Ishikawa (cell line): Measurements from ENCODE around the gene RBM4.

ENCODE experiments used
- CEBPB ChIP-seq: IDR thresholded peaks from 2 replicates; pipeline ENCODE4 v1.6.1; 2012
- CREB1 ChIP-seq: IDR thresholded peaks from 2 replicates; pipeline ENCODE4 v1.6.1; 2012; ENCODE audit warnings: low read depth
- EGR1 ChIP-seq: IDR thresholded peaks from 2 replicates; pipeline ENCODE4 v1.6.1; 2012
- EP300 ChIP-seq: IDR thresholded peaks from 2 replicates; pipeline ENCODE4 v1.6.1; 2012; ENCODE audit warnings: borderline replicate concordance
- FOXM1 ChIP-seq: IDR thresholded peaks from 2 replicates; pipeline ENCODE4 v1.6.1; 2012; ENCODE audit warnings: low read depth, borderline replicate concordance
- MAX ChIP-seq: IDR thresholded peaks from 2 replicates; pipeline ENCODE4 v1.6.1; 2012
- NFIC ChIP-seq: IDR thresholded peaks from 2 replicates; pipeline ENCODE4 v1.6.1; 2012
- RAD21 ChIP-seq: IDR thresholded peaks from 2 replicates; pipeline ENCODE4 v1.6.1; 2012; ENCODE audit warnings: low read depth
- REST ChIP-seq: IDR thresholded peaks from 2 replicates; pipeline ENCODE4 v1.6.1; 2012; ENCODE audit warnings: low read depth, mild to moderate bottlenecking
- TAF1 ChIP-seq: IDR thresholded peaks from 2 replicates; pipeline ENCODE4 v1.6.1; 2012; ENCODE audit warnings: low read depth, mild to moderate bottlenecking
- TCF12 ChIP-seq: IDR thresholded peaks from 2 replicates; pipeline ENCODE4 v1.6.1; 2012; ENCODE audit warnings: low read depth
- TEAD4 ChIP-seq: IDR thresholded peaks from 2 replicates; pipeline ENCODE4 v1.6.1; 2012
- USF1 ChIP-seq: IDR thresholded peaks from 2 replicates; pipeline ENCODE4 v1.6.1; 2012
- YY1 ChIP-seq: IDR thresholded peaks from 2 replicates; pipeline ENCODE4 v1.6.1; 2012; ENCODE audit warnings: low read depth
- ZBTB7A ChIP-seq: IDR thresholded peaks from 2 replicates; pipeline ENCODE4 v1.6.1; 2012; ENCODE audit warnings: low read depth

RBM4 gene

GRCh38 chr11:66692871-66693331 is 54.4 kb downstream of the RBM4 start:
- TF ChIP-seq FOXM1 = no peak

GRCh38 chr11:66693356-66694055 is 55.0 kb downstream of the RBM4 start:
- TF ChIP-seq EGR1 (no peak), RAD21 (no peak), FOXM1 (no peak), ZBTB7A (no peak), CREB1 (no peak), TAF1 (no peak), EP300 (no peak), NFIC (no peak), CEBPB (no peak), MAX (no peak), USF1 (no peak), TCF12 (no peak), TEAD4 (no peak), YY1 (no peak), REST (no peak)

GRCh38 chr11:66694056-66694410 is 55.5 kb downstream of the RBM4 start:
- TF ChIP-seq MAX (no peak), ZBTB7A (no peak), USF1 (no peak), FOXM1 (no peak), REST (no peak), TEAD4 (no peak), RAD21 (no peak), NFIC (no peak), TAF1 (no peak)

GRCh38 chr11:66694732-66695207 is 56.3 kb downstream of the RBM4 start:
- TF ChIP-seq REST = no peak
- TF ChIP-seq TAF1 = no peak
- no peak; the same call in 1 of the 2 replicates for TF ChIP-seq YY1
- no peak for TF ChIP-seq EP300
- TF ChIP-seq RAD21 = peak; percentile 92
- no peak for TF ChIP-seq CEBPB
- TF ChIP-seq USF1 = no peak
- no peak for TF ChIP-seq NFIC
- no peak for TF ChIP-seq TCF12
- no peak for TF ChIP-seq EGR1
- TF ChIP-seq TEAD4 = peak; percentile 80
- TF ChIP-seq MAX = no peak
- TF ChIP-seq CREB1 = no peak
- no peak for TF ChIP-seq FOXM1
- no peak for TF ChIP-seq ZBTB7A
